NCI-H524 (cell line): ENCODE data around the gene NELFA.

Experiments used
- DNase-seq, 2 experiments: peaks; one replicate each; lab custom pipeline; 2025; lab: John Stamatoyannopoulos, UW

The NELFA gene

GRCh38 chr4:1937550-1937949, 71.2 kb downstream of the NELFA start:
- no peak for DNase-seq

- DNase-seq = no peak
Measured at GRCh38 chr4:1933700-1934099, 75.1 kb downstream of the NELFA start.

DNA sequence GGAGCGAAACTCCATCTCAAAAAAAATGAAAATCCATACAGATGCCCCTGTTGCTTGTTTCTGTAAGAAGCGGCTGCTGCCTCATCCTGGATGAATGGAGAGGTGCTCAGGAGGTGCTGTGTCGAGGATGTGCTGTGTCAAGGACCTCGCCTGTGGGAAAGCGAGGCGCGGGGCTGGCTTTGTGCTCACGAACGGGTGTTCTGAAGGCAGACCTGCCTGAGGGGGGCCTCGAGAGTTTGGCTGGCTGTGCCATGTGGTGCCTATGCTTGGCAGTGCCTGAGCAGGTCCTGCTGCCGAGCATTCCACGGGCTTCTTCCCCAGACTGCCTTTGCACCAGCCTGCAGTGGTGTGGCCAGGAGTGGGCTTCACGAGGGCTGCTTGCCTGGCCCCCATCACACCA, 76.0 kb downstream of the NELFA start:
- no peak for DNase-seq
